Endothelial cell of umbilical vein (primary cell): ENCODE results near the gene PPP1R13L. TPM values are rescaled to one million over a fixed set of nuclear protein-coding genes. Genes with fewer than 3 reads are reported as not detected.
"Not testable (repeated sequence)": the region's sequence is repeated elsewhere in the genome, so short reads cannot be mapped to it uniquely, and the experiment has no call there.

Experiments
- BruUV-seq: library from RNA; stranded (reverse); fragments of 400-500 nt; replicated peaks from 2 replicates; lab custom pipeline; 2021; lab: Mats Ljungman, UMichigan
- CTCF ChIA-PET: fragments of 300-600, 350-600 bp; sonication (Branson Sonifier 250); formaldehyde crosslinking; loops from one replicate; lab custom pipeline; 2021; ENCODE audit warnings: antibody characterized with exemption, inconsistent platforms; lab: Charles Lee
- POLR2A ChIA-PET: fragments of 300-600, 350-600 bp; sonication (Branson Sonifier 250); formaldehyde crosslinking; loops from one replicate; lab custom pipeline; 2021; ENCODE audit warnings: antibody characterized with exemption, inconsistent platforms; lab: Charles Lee
- DNase-seq: peaks from one replicate; pipeline ENCODE4 v3.0.0-alpha.2; 2011; ENCODE audit warnings: low read depth, low spot score
- FAIRE-seq: peaks from 2 replicates; lab custom pipeline; 2011; peaks lifted over from hg19 to GRCh38; lab: Jason Lieb, UNC
- H2AFZ ChIP-seq: 2 replicates; pipeline ENCODE4 v1.6.0; 2012; ENCODE audit warnings: low read depth, low read length, control low read depth, inconsistent platforms
- H3K27ac ChIP-seq: 2 replicates; pipeline ENCODE4 v1.5.1; 2011; ENCODE audit warnings: low read depth, mild to moderate bottlenecking, control low read depth, low read length, moderate library complexity; ENCODE audit not compliant: insufficient read depth
- H3K27me3 ChIP-seq, 2 experiments: 2 replicates each; pipeline versions ENCODE4 v1.6.0 to v1.6.1; 2011; ENCODE audit warnings: low read length in 2 of 2, mixed read lengths in 1 of 2; ENCODE audit not compliant: control insufficient read depth in 2 of 2, insufficient read depth in 2 of 2
- H3K36me3 ChIP-seq, 2 experiments: 2 replicates in 1 of 2; 3 replicates in 1 of 2; pipeline ENCODE4 v1.5.1; 2011; ENCODE audit warnings: low read length in 2 of 2, mild to moderate bottlenecking in 1 of 2, moderate library complexity in 1 of 2; ENCODE audit not compliant: control insufficient read depth in 2 of 2, insufficient read depth in 2 of 2; ENCODE audit errors: extremely low read depth in 1 of 2
- H3K4me1 ChIP-seq: 3 replicates; pipeline ENCODE4 v1.5.1; 2011; ENCODE audit warnings: mild to moderate bottlenecking, low read length; ENCODE audit not compliant: control insufficient read depth, insufficient read depth; ENCODE audit errors: extremely low read depth
- H3K4me2 ChIP-seq: 2 replicates; pipeline ENCODE4 v1.6.1; 2011; ENCODE audit warnings: low read length, control low read depth, mixed read lengths; ENCODE audit not compliant: insufficient read depth
- H3K4me3 ChIP-seq, 3 experiments: fragments of 200-600 bp in 1 of 3; sonication (generic), shearing (Covaris generic) in 1 of 3; replicated peaks in 1 of 3; 2 replicates each; pipeline ENCODE4 v1.5.1; 2011 to 2016; ENCODE audit warnings: control low read depth in 3 of 3, low read length in 3 of 3, mild to moderate bottlenecking in 2 of 3, inconsistent platforms in 1 of 3, low read depth in 1 of 3, moderate library complexity in 1 of 3; ENCODE audit not compliant: insufficient read depth in 1 of 3
- H3K79me2 ChIP-seq: 2 replicates; pipeline ENCODE4 v1.6.0; 2012; ENCODE audit warnings: low read length, inconsistent platforms; ENCODE audit not compliant: control insufficient read depth, insufficient read depth
- H3K9ac ChIP-seq: replicated peaks from 2 replicates; pipeline ENCODE3; 2011; ENCODE audit warnings: low read length, control low read depth; ENCODE audit not compliant: insufficient read depth; ENCODE audit errors: extremely low read depth
- H3K9me1 ChIP-seq: replicated peaks from 3 replicates; pipeline ENCODE4 v1.6.0; 2011; ENCODE audit warnings: mild to moderate bottlenecking, low read length; ENCODE audit not compliant: control insufficient read depth, insufficient read depth; ENCODE audit errors: extremely low read depth
- H3K9me3 ChIP-seq: replicated peaks from 2 replicates; pipeline ENCODE4 v1.5.1; 2012; ENCODE audit warnings: low read length, inconsistent platforms; ENCODE audit not compliant: control insufficient read depth, insufficient read depth
- H4K20me1 ChIP-seq: replicated peaks from 2 replicates; pipeline ENCODE3; 2011; ENCODE audit warnings: mild to moderate bottlenecking, low read length; ENCODE audit not compliant: control insufficient read depth, insufficient read depth; ENCODE audit errors: extremely low read depth
- EZH2 ChIP-seq: IDR thresholded peaks from 2 replicates; pipeline ENCODE4 v1.6.1; 2012; ENCODE audit warnings: borderline replicate concordance, low read depth, mild to moderate bottlenecking, moderate library complexity, low read length, inconsistent platforms; ENCODE audit not compliant: severe bottlenecking
- FOS ChIP-seq: IDR thresholded peaks from 2 replicates; pipeline ENCODE4 v1.6.1; 2011; ENCODE audit warnings: mild to moderate bottlenecking, low read length, moderate library complexity, borderline replicate concordance; ENCODE audit not compliant: insufficient read depth
- GATA2 ChIP-seq: IDR thresholded peaks from 2 replicates; pipeline ENCODE4 v1.7.0; 2011; ENCODE audit warnings: low read depth, mild to moderate bottlenecking, moderate library complexity, mixed read lengths, low read length; ENCODE audit not compliant: insufficient read length, insufficient read depth
- JUN ChIP-seq: IDR thresholded peaks from 2 replicates; pipeline ENCODE4 v1.6.1; 2011; ENCODE audit warnings: borderline replicate concordance, low read depth; ENCODE audit not compliant: insufficient read length, insufficient read depth
- MYC ChIP-seq: IDR thresholded peaks from one replicate; pipeline ENCODE4 v1.6.1; 2011; ENCODE audit warnings: mild to moderate bottlenecking, low read depth, low read length
- POLR2A ChIP-seq: IDR thresholded peaks from 2 replicates; pipeline ENCODE4 v1.6.1; 2012; ENCODE audit warnings: low read depth, mild to moderate bottlenecking, control low read depth, low read length
- POLR2AphosphoS5 ChIP-seq: IDR thresholded peaks from 2 replicates; pipeline ENCODE4 v1.6.1; 2012; ENCODE audit warnings: low read depth, mild to moderate bottlenecking, control low read depth, low read length, moderate library complexity; ENCODE audit not compliant: insufficient read depth
- dilution Hi-C: fragments of 300-500 bp; cut with MboI; formaldehyde crosslinking; loops from one replicate; pipeline ENCODE4 v1.15.0; 2019; ENCODE audit warnings: low sequenced_read_pairs; ENCODE audit not compliant: extremely low pct_ligation_motif_present
- intact Hi-C: fragments of 100-400 bp; cut with micrococcal nuclease; formaldehyde crosslinking; loops from one replicate; pipeline ENCODE4 v1.10.0; 2022
- polyA plus RNA-seq, 4 experiments: library from polyadenylated mRNA; depleted of rRNA in 3 of 4; stranded (reverse) in 3 of 4; unstranded in 1 of 4; fragments of >200 nt; gene quantifications; 2 replicates each; pipeline versions ENCODE4 v1.2.1 to v1.2.3, GENCODE V29; 2011 to 2012; ENCODE audit warnings: missing spikeins in 1 of 4
- total RNA-seq: library from RNA; stranded (reverse); gene quantifications from 2 replicates; pipeline ENCODE4 v1.2.3, GENCODE V29; 2021
- TF ChIP-seq, protein P1 (sequence below), 2 donors: IDR thresholded peaks; 1 replicate in 1 of 2; 2 replicates in 1 of 2; pipeline ENCODE4 v1.5.1; 2011; ENCODE audit warnings: low read length in 2 of 2, mild to moderate bottlenecking in 2 of 2, moderate library complexity in 2 of 2, control low read depth in 1 of 2, inconsistent platforms in 1 of 2, low read depth in 1 of 2; ENCODE audit not compliant: insufficient read depth in 1 of 2; ENCODE audit errors: extremely low read depth in 1 of 2
- TF ChIP-seq, protein P2 (sequence below): IDR thresholded peaks from 2 replicates; pipeline ENCODE4 v1.6.1; 2011; ENCODE audit not compliant: insufficient read depth, insufficient read length

Gene PPP1R13L
- total and polyA plus RNA-seq, 2 donors (not counting 3 experiments of a cell fraction or from before 2014, with no cell fraction given) = 28.5 to 77.4 TPM

DNA sequence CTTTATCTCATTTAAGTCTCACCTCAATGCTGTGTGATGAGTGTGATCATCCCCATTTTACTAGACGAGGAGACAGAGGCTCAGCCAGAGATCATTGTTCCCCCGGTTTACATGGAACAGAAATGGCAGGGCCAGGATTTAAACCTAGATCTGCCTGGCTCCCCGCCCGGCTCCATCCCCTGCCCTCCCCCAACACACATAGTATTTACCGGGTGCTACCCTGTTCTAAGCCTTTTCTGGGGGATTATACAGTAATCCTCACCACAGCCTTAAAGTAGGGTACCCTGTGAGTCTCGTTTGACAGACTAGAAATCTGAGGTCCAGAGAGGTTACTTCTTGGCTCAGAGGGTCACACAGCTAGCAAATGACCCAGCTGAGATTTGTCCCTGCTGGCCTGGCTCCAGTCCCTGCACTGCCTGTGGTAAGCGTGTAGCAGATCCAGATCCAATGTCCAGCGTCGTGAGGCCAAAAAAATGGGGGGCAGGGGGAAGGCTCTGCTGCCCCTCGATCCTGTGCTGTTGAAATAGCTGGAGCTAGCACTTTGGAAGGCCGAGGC, 68.1 kb downstream of the PPP1R13L start:
- peaks cover 4 to 5% of the 10 kb centered on the region in 2 experiments for H3K27me3 ChIP-seq
- H3K9ac ChIP-seq = no peak overlapping the region
- no peak overlapping the region for H3K4me3 ChIP-seq
- dilution Hi-C loops = no loop called here
- peaks cover 5% of the 10 kb centered on the region for H3K4me1 ChIP-seq
- ChIA-PET CTCF (interaction anchor here (5.1 kb wide), 1 partner anchor 135 kb away, joined by 76 read pairs; no protein-coding TSS in a partner anchor), POLR2A (no interaction called here)
- BruUV-seq = no TSS peak
- DNase-seq (no peak), FAIRE-seq (no peak)
- intact Hi-C loops = loop anchor here (5.0 kb wide), 1 partner anchor 149 kb away; no protein-coding TSS in a partner anchor
- no peak overlapping the region for H3K27ac ChIP-seq
- TF ChIP-seq FOS (no peak), POLR2AphosphoS5 (no peak), MYC (no peak), POLR2A (no peak), GATA2 (no peak), EZH2 (no peak), JUN (no peak)
- TF ChIP-seq, protein P1, sequence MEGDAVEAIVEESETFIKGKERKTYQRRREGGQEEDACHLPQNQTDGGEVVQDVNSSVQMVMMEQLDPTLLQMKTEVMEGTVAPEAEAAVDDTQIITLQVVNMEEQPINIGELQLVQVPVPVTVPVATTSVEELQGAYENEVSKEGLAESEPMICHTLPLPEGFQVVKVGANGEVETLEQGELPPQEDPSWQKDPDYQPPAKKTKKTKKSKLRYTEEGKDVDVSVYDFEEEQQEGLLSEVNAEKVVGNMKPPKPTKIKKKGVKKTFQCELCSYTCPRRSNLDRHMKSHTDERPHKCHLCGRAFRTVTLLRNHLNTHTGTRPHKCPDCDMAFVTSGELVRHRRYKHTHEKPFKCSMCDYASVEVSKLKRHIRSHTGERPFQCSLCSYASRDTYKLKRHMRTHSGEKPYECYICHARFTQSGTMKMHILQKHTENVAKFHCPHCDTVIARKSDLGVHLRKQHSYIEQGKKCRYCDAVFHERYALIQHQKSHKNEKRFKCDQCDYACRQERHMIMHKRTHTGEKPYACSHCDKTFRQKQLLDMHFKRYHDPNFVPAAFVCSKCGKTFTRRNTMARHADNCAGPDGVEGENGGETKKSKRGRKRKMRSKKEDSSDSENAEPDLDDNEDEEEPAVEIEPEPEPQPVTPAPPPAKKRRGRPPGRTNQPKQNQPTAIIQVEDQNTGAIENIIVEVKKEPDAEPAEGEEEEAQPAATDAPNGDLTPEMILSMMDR (IDR thresholded peaks at IDR 0.05; ENCODE audit: extremely low read depth in 1 of 2, insufficient read depth in 1 of 2, low read depth in 1 of 2, low read length in 2 of 2) = no peak
- TF ChIP-seq, protein P2, sequence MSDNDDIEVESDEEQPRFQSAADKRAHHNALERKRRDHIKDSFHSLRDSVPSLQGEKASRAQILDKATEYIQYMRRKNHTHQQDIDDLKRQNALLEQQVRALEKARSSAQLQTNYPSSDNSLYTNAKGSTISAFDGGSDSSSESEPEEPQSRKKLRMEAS = no peak
- no peaks in the 10 kb centered on the region for H3K9me3 ChIP-seq
- H3K9me1 ChIP-seq = no peaks in the 10 kb centered on the region
- H3K4me2 ChIP-seq = no peak overlapping the region
- H2AFZ ChIP-seq = no peak overlapping the region
- no peaks in the 10 kb centered on the region for H3K79me2 ChIP-seq
- no peaks in the 10 kb centered on the region for H4K20me1 ChIP-seq
- no peaks in the 10 kb centered on the region for H3K36me3 ChIP-seq

- H2AFZ ChIP-seq, H3K9ac ChIP-seq, H3K9me1 ChIP-seq, POLR2A ChIA-PET, H3K4me2 ChIP-seq, dilution Hi-C loops, H3K79me2 ChIP-seq, H3K27me3 ChIP-seq, FAIRE-seq, H3K27ac ChIP-seq, H3K36me3 ChIP-seq, H3K4me3 ChIP-seq, H3K9me3 ChIP-seq, H4K20me1 ChIP-seq, DNase-seq, BruUV-seq, H3K4me1 ChIP-seq: not testable (repeated sequence)
- CTCF ChIA-PET = interaction anchor here (1.5 to 5.1 kb wide), 4 partner anchors 120 to 144 kb away, joined by 3 to 76 read pairs (median 6); no protein-coding TSS in a partner anchor
- intact Hi-C loops = loop anchor here (5.0 kb wide), 1 partner anchor 148 kb away; no protein-coding TSS in a partner anchor
Measured at GRCh38 chr19:45334881-45335280, 70.0 kb downstream of the PPP1R13L start.
